Measurements from ENCODE around the gene LINC01488.

GRCh38 chr11:69496202-69496557, 14.7 kb downstream of the LINC01488 start:
- TF ChIP-seq, protein P1, sequence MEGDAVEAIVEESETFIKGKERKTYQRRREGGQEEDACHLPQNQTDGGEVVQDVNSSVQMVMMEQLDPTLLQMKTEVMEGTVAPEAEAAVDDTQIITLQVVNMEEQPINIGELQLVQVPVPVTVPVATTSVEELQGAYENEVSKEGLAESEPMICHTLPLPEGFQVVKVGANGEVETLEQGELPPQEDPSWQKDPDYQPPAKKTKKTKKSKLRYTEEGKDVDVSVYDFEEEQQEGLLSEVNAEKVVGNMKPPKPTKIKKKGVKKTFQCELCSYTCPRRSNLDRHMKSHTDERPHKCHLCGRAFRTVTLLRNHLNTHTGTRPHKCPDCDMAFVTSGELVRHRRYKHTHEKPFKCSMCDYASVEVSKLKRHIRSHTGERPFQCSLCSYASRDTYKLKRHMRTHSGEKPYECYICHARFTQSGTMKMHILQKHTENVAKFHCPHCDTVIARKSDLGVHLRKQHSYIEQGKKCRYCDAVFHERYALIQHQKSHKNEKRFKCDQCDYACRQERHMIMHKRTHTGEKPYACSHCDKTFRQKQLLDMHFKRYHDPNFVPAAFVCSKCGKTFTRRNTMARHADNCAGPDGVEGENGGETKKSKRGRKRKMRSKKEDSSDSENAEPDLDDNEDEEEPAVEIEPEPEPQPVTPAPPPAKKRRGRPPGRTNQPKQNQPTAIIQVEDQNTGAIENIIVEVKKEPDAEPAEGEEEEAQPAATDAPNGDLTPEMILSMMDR (IDR thresholded peaks at IDR 0.05): no peak
- TF ChIP-seq POLR2A (IDR thresholded peaks at IDR 0.05): no peak
